ENCODE data around the gene RELN.
"Not testable (repeated sequence)": the region's sequence is repeated elsewhere in the genome, so short reads cannot be mapped to it uniquely, and the experiment has no call there.

Gene RELN

GRCh38 chr7:103541947-103542346 is 447.5 kb downstream of the RELN start:
- DNase-seq: no peak

- no peak for DNase-seq
These were observed 448.4 kb downstream of the RELN start for GRCh38 chr7:103541026-103541425.

GRCh38 chr7:103540338-103540737 is 449.1 kb downstream of the RELN start:
- DNase-seq: no peak

- no peak for DNase-seq
These were observed 449.6 kb downstream of the RELN start for GRCh38 chr7:103539875-103540274.

- DNase-seq: no peak
These were observed 450.3 kb downstream of the RELN start for GRCh38 chr7:103538964-103539709.

GRCh38 chr7:103533761-103534160 is 455.7 kb downstream of the RELN start:
- DNase-seq: no peak

GRCh38 chr7:103532955-103533354 is 456.5 kb downstream of the RELN start:
- no peak for DNase-seq

GRCh38 chr7:103528152-103528551 is 461.3 kb downstream of the RELN start:
- no peak for DNase-seq

GRCh38 chr7:103525937-103526336 is 463.5 kb downstream of the RELN start:
- DNase-seq: no peak

- DNase-seq: no peak
These were observed 465.2 kb downstream of the RELN start for GRCh38 chr7:103524042-103524907.

GRCh38 chr7:103521937-103522336 is 467.5 kb downstream of the RELN start:
- DNase-seq: no peak

- DNase-seq: no peak
These were observed 484.8 kb downstream of the RELN start for GRCh38 chr7:103504505-103505135.

GRCh38 chr7:103501206-103501605 is 488.3 kb downstream of the RELN start:
- DNase-seq: no peak

- no peak for DNase-seq
These were observed 489.5 kb downstream of the RELN start for GRCh38 chr7:103499976-103500375.

- DNase-seq: no peak
These were observed 502.0 kb downstream of the RELN start for GRCh38 chr7:103487419-103487818.

GRCh38 chr7:103486873-103487272 is 502.6 kb downstream of the RELN start:
- DNase-seq: not testable (repeated sequence)

- no peak for DNase-seq
These were observed 508.7 kb downstream of the RELN start for GRCh38 chr7:103480771-103481170.

- no peak for DNase-seq
These were observed 514.5 kb downstream of the RELN start for GRCh38 chr7:103474956-103475355.

- DNase-seq: no peak
These were observed 520.1 kb downstream of the RELN start for GRCh38 chr7:103469095-103469948.

- no peak for DNase-seq
These were observed 522.6 kb downstream of the RELN start for GRCh38 chr7:103466814-103467213.

- DNase-seq: no peak
These were observed 527.1 kb downstream of the RELN start for GRCh38 chr7:103462358-103462757.

GRCh38 chr7:103447073-103447960 is 542.1 kb downstream of the RELN start:
- DNase-seq: no peak
